A549 (cell line): ENCODE measurements around the gene GDI2.

Source experiments
- BCL3 ChIP-seq: fragments of >200 bp; sonication (Bioruptor Twin); formaldehyde crosslinking; IDR thresholded peaks from 3 replicates; pipeline ENCODE4 v1.6.1; 2016
- CEBPB ChIP-seq, 2 experiments: fragments of >200 bp in 1 of 2; sonication (Bioruptor Twin) in 1 of 2; formaldehyde crosslinking in 1 of 2; IDR thresholded peaks; 2 replicates each; pipeline ENCODE4 v1.6.1; 2012 to 2016
- CHD4 ChIP-seq: fragments of 200-600 bp; sonication (generic); IDR thresholded peaks from 2 replicates; pipeline ENCODE4 v1.6.1; 2016; ENCODE audit warnings: antibody characterized with exemption, mild to moderate bottlenecking, borderline replicate concordance
- CTCF ChIP-seq: fragments of >200 bp; sonication (Bioruptor Twin); formaldehyde crosslinking; IDR thresholded peaks from 3 replicates; pipeline ENCODE4 v1.5.1; 2016
- EP300 ChIP-seq, 2 experiments: fragments of >200 bp; sonication (Bioruptor Twin); formaldehyde crosslinking; IDR thresholded peaks; 2 replicates in 1 of 2; 3 replicates in 1 of 2; pipeline ENCODE4 v1.6.1; 2016 to 2017
- HDAC2 ChIP-seq: fragments of 200-600 bp; sonication (generic); IDR thresholded peaks from 2 replicates; pipeline ENCODE4 v1.6.1; 2016
- HOXB13 ChIP-seq: fragments of 250-450 bp; sonication (Bioruptor Pico); IDR thresholded peaks from 2 replicates; pipeline ENCODE4 v1.5.0; 2020; ENCODE audit warnings: low read depth, mild to moderate bottlenecking, moderate library complexity
- MAFK ChIP-seq: fragments of 450-650 bp; IDR thresholded peaks from 2 replicates; pipeline ENCODE4 v1.6.1; 2014; ENCODE audit not compliant: partially characterized antibody
- MAX ChIP-seq: IDR thresholded peaks from 2 replicates; pipeline ENCODE4 v1.6.1; 2012
- MYC ChIP-seq: IDR thresholded peaks from 2 replicates; pipeline ENCODE4 v1.6.1; 2012; ENCODE audit warnings: mild to moderate bottlenecking, inconsistent platforms, low read length, improper control_type of control experiment, borderline replicate concordance
- NPAS2 ChIP-seq: fragments of 250-450 bp; sonication (Bioruptor Pico); IDR thresholded peaks from 2 replicates; pipeline ENCODE4 v1.8.0; 2022; ENCODE audit warnings: mild to moderate bottlenecking, moderate library complexity, borderline replicate concordance
- POLR2AphosphoS2 ChIP-seq: conservative IDR thresholded peaks from 2 replicates; pipeline ENCODE4 v1.6.1; 2012; ENCODE audit warnings: low read length, improper control_type of control experiment, inconsistent platforms
- RAD21 ChIP-seq, 2 experiments: fragments of >200 bp in 1 of 2; sonication (Bioruptor Twin) in 1 of 2; formaldehyde crosslinking in 1 of 2; IDR thresholded peaks in 1 of 2; conservative IDR thresholded peaks in 1 of 2; 2 replicates in 1 of 2; 3 replicates in 1 of 2; pipeline ENCODE4 v1.6.1; 2012 to 2018; ENCODE audit warnings: inconsistent platforms in 1 of 2
- REST ChIP-seq: fragments of 200-600 bp; sonication (generic); IDR thresholded peaks from 2 replicates; pipeline ENCODE4 v1.6.1; 2016; ENCODE audit warnings: antibody characterized with exemption, mild to moderate bottlenecking, moderate library complexity

- no peak for TF ChIP-seq MAX
- no peak for TF ChIP-seq CTCF
- TF ChIP-seq HOXB13 (CRISPR knock-in tag): no peak
- TF ChIP-seq HDAC2: no peak
- TF ChIP-seq NPAS2 (CRISPR knock-in tag): no peak
- no peak for TF ChIP-seq REST
- no peak for TF ChIP-seq EP300 (IDR thresholded peaks at IDR 0.05)
- TF ChIP-seq RAD21 (conservative IDR thresholded peaks at IDR 0.05 in 1 of 2, IDR thresholded peaks at IDR 0.05 in 1 of 2): no peak
- TF ChIP-seq CEBPB (IDR thresholded peaks at IDR 0.05): no peak
- no peak for TF ChIP-seq CHD4
- no peak for TF ChIP-seq MAFK
- no peak for TF ChIP-seq POLR2AphosphoS2
- TF ChIP-seq BCL3: no peak
- TF ChIP-seq MYC: no peak
These were observed 8.8 kb downstream of the GDI2 start for GRCh38 chr10:5804386-5804785.
